Measurements from ENCODE around the gene HOMEZ. TPM values are rescaled to one million over a fixed set of nuclear protein-coding genes. Genes with fewer than 3 reads are reported as not detected.

Gene HOMEZ
- total RNA-seq (ENCODE audit: low replicate concordance): 3.4 and 3.6 TPM in 2 replicates

DNA sequence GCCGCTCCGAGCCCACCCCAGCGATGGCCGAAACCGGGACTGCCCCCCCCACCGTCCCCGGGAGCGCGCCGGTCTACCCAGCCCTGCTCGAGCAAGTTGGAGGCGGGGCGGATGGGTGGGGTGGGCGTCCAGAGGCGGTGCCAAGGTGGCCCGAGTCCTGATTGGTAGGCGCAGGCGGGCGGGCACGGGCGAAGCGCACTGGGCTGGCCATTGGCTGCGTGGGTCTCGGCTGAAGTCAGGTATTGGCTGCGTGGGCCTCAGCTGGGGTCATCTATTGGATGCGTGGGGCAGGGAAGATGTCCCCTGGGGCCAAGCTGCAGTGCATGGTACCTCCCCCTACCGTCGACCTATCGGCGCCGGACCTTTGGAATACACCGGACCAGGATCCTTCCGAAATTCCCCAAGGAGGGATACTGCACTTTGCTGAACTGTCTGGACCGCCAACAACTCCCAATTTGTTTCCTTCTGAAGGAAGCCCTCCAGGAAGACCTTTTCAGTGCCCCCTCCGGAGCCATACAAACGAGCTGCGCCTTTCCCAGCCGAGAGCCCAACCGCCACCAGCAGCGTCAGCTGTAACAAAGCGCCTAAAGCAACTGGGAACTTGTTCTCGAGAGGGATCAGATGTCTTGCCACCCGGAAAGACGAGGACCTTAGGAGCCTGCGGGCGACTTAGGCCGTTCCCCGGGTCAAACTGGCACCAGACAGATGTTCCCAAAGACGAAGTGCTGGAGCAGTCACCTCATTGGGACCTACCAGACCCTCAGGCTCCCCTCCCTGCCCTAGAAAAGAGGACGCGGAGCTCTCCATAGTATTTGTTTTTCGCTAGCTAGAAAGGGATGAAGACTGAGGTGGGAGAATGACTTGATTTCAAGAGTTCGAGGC, at the start of gene HOMEZ:
Gene HOMEZ (minus strand): TSS at position 113 of the 882 bp plus-strand sequence. CDS start 180 bp downstream, outside the sequence.

DNA sequence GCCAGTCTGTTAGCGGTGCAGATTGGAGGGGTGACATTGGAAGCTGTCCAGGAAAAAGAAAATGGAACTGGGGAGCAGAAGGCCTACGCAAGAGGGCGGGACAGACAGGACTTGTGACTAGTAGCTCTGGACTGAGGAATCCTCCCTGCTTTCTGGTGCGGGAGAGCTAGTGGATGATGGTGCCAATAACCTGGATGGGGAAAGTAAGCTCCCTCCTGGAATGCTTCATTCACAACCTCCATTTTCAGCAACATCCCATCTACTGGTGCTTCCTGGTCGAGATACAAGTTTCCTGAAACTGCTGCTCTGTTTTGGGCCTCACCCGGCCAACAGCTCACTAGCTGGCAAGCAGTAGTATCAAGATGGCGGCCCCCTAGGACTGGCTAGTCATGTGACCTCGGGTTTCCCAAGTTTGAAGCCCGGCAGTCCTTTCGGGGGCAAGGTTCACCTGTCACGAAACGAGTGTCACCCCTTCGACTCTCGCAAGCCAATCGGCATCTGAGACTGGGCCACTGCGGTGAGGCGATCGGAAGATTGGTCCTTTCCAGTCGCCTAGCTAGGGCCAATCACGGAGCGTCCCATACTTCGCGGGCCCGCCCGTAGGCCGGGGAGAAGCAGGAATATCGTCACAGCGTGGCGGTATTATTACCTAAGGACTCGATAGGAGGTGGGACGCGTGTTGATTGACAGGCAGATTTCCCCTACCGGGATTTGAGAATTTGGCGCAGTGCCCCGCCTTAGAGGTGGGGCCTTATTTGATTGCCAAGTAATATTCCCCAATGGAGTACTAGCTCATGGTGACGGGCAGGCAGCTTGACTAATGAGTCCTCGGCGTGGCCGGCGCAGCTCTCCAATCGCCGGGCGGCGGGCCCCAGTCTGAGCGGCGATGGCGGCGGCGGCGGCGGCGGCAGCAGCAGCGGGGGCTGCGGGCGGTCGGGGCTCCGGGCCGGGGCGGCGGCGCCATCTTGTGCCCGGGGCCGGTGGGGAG, 34.9 kb upstream of the HOMEZ start, which contains the start of gene PABPN1:
Gene PABPN1 (plus strand): TSS at position 874 of the 988 bp plus-strand sequence. CDS start 13 bp downstream, at position 887.

DNA sequence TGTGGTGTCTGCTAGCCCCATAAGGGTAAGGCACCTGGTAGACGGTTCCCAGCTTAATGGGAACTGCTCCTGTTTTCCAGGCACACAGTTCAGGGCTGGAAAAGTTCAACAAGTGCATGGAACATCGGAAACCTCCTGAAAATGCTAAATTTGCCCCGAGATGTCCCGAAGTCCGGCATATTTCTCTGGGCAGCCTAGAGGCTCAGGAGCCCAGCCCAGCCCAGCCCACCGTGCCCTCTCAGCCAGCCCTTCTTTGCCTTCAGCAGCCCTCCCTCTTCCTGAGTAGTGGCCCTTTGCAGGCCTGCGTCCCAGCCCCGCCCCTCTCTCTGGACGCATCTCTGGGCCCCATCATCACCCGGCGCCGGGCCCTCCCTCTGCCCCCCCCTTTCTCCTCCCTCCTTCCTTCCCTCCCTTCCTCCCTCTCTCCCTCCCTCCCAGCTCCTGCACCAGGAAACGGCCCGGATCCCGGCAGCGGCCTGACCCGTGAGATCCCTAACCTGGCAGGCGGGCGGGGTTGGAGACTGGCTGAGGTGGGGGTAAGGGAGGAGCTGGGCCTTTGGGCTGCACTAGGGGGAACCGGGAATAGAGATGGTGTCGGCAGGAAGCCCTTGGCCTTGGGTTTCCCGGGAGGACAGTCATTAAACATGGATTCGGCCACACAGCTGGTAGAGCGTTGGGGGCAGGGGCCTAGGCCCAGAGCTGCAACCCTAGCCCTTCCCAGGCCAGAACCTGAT, 20.6 kb upstream of the HOMEZ start, which contains the start of gene BCL2L2:
Gene BCL2L2 (plus strand): TSS at position 422 of the 734 bp plus-strand sequence. CDS start 935 bp downstream, outside the sequence.

GRCh38 chr14:23302290-23303225, 16.6 kb upstream of the HOMEZ start, which contains the start of gene PPP1R3E:
PPP1R3E (minus strand) TSS chr14:23302859; CDS start chr14:23302576, 283 bp downstream.

DNA sequence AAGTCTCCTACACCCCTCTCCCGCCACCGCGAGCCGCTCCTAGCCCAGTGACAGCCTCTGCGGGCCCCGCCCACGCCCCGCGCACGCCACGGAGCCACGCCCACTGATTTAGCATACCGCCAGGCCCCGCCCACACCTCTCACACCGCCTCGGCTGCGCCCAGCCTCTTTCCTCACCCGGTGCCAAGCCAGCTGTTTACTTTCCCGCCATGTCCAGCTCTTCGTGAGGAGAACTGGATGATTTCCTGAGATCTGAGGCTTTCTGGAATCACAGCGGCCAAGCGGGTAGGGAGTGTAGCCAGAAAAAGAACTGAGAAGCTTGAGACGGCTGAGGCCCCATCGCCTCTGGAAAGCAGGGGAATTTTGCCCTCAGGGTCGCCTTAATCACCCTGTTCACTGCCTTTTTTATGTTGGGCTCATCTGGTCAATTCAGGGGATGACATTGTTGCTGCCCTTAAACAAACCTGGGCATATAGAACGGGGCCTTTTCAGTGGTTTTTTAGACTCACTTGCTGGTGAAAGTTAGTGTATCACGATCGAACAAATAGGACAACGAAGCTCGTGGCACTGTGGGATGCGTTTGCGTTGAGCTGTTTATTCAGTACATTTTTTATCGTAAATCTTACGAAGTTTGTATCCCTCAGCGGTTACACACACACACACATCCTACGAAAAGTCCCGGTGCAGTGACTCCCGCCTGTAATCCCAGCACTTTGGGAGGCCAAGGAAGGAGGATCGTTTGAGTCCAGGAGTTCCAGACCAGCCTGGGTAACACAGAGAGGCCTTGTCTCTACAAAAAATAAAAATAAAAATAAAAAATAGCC, 47.9 kb downstream of the HOMEZ start, which contains the start of gene RNF212B:
Gene RNF212B (plus strand): TSS at position 165 of the 823 bp plus-strand sequence. CDS start 2,410 bp downstream, outside the sequence.

Other genes with a start within 250 kb of the HOMEZ start
- gene PSMB11, start 243.9 kb downstream of the HOMEZ start, total RNA-seq (ENCODE audit: low replicate concordance): not detected in 2 replicates
- gene CDH24, start 228.6 kb downstream of the HOMEZ start, total RNA-seq (ENCODE audit: low replicate concordance): 4.0 and 4.9 TPM in 2 replicates
- 55.7 and 70.0 TPM in 2 replicates for gene ACIN1, start 191.0 kb downstream of the HOMEZ start, total RNA-seq (ENCODE audit: low replicate concordance)
- gene C14orf119, start 190.6 kb downstream of the HOMEZ start, total RNA-seq (ENCODE audit: low replicate concordance): 53.4 and 58.8 TPM in 2 replicates
- 0.12 TPM in 1 of 2 replicates, not detected in the other for gene CIROP, start 181.1 kb downstream of the HOMEZ start, total RNA-seq (ENCODE audit: low replicate concordance)
- not detected in 2 replicates for gene CEBPE, start 166.9 kb downstream of the HOMEZ start, total RNA-seq (ENCODE audit: low replicate concordance)
- 0.15 and 16.1 TPM in 2 replicates for gene SLC7A8, start 102.5 kb downstream of the HOMEZ start, total RNA-seq (ENCODE audit: low replicate concordance)
- not detected in 2 replicates for gene RNF212B, start 48.2 kb downstream of the HOMEZ start, total RNA-seq (ENCODE audit: low replicate concordance)
- gene PPP1R3E, start 16.7 kb upstream of the HOMEZ start, total RNA-seq (ENCODE audit: low replicate concordance): 1.6 and 2.2 TPM in 2 replicates
- 16.4 and 17.8 TPM in 2 replicates for gene BCL2L2, start 20.7 kb upstream of the HOMEZ start, total RNA-seq (ENCODE audit: low replicate concordance)
- gene PABPN1, start 35.3 kb upstream of the HOMEZ start, total RNA-seq (ENCODE audit: low replicate concordance): 76.1 and 118 TPM in 2 replicates
- 17.3 and 19.0 TPM in 2 replicates for gene SLC22A17, start 66.8 kb upstream of the HOMEZ start, total RNA-seq (ENCODE audit: low replicate concordance)
- 1.1 and 4.9 TPM in 2 replicates for gene EFS, start 79.0 kb upstream of the HOMEZ start, total RNA-seq (ENCODE audit: low replicate concordance)
- gene IL25, start 86.7 kb upstream of the HOMEZ start, total RNA-seq (ENCODE audit: low replicate concordance): not detected in 2 replicates
- not detected in 2 replicates for gene CMTM5, start 90.9 kb upstream of the HOMEZ start, total RNA-seq (ENCODE audit: low replicate concordance)
- under 0.01 TPM in 1 of 2 replicates, not detected in the other for gene MYH6, start 122.1 kb upstream of the HOMEZ start, total RNA-seq (ENCODE audit: low replicate concordance)
- 1.1 TPM in 1 of 2 replicates, not detected in the other for gene MYH7, start 149.5 kb upstream of the HOMEZ start, total RNA-seq (ENCODE audit: low replicate concordance)
- 39.4 and 57.1 TPM in 2 replicates for gene NGDN, start 183.6 kb upstream of the HOMEZ start, total RNA-seq (ENCODE audit: low replicate concordance)

Measured in smooth muscle cell of the coronary artery (primary cell).